Muscle of arm (tissue), 12 donors: ENCODE data around the gene CFAP54. TPM values are rescaled to one million over a fixed set of nuclear protein-coding genes. Genes with fewer than 3 reads are reported as not detected.

ENCODE experiments used
- DNase-seq: peaks from one replicate; pipeline ENCODE4 v3.0.0-alpha.2; 2013
- polyA plus RNA-seq, 12 donors: library from polyadenylated mRNA; unstranded; fragments of 120-200 nt; gene quantifications; one replicate each; pipeline ENCODE4 v1.2.1, GENCODE V29; 2013; ENCODE audit not compliant: insufficient read length in 12 of 12

CFAP54 gene
- polyA plus RNA-seq, 12 donors, result 0.16 to 1.2 (median 0.44) TPM; not detected in 2

DNA sequence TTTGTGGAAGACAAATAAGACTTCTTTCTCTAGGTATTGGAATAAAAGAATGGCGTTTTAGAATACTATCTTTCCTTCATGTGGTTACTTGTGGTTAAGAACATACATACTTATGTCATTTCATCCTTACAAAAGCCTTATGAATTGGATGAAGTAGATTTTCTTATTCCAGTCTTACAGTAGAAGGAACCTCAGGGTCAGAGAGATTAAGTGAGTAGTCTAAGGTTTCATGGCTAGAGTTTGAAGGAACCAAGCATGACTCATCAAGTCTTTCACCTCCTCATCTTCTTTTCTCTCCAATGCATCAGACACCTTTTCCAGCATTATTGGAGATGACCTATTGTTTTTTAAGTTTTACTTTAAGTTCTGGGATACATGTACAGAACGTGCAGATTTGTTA is 324.8 kb downstream of the CFAP54 start:
- no peak for DNase-seq

DNA sequence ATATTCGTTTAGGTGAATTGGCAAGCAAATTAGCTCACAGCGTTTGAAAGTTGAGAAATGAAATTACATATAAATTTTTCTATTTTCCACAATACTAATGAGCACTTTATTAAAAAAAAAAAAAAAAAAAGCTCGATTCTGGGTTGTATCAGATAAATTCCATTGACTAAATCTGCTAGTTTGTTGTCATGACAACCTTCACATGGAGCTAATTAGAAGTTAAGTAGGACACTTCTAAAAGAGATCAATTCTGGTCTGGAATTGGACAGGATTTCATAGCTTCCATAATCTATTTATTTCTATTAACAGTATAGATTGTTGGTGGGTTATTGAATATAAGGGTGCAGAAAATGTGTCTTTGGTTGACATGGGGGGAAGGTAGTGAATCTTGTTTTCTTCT is 332.2 kb downstream of the CFAP54 start:
- DNase-seq, result no peak

DNA sequence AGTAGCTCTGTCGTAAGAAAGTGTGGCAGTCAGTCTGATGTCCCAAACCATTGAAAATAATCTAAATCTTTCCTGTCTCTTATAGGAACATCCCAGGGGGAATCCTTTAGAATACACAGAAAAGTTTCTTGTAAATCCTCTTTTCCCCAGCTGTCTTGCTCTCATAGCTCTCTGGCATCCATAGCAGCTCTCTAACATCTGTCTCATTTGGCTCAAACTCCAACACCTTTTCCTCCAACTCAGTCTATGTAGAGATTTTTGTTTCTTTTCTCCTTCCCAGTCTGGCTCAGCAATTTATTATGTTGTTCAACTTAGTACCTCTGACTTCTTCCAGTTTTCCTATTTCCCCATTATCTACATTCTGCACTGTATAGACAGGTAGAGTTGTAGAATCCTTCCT is 333.3 kb downstream of the CFAP54 start:
- DNase-seq, result peak; percentile 38

DNA sequence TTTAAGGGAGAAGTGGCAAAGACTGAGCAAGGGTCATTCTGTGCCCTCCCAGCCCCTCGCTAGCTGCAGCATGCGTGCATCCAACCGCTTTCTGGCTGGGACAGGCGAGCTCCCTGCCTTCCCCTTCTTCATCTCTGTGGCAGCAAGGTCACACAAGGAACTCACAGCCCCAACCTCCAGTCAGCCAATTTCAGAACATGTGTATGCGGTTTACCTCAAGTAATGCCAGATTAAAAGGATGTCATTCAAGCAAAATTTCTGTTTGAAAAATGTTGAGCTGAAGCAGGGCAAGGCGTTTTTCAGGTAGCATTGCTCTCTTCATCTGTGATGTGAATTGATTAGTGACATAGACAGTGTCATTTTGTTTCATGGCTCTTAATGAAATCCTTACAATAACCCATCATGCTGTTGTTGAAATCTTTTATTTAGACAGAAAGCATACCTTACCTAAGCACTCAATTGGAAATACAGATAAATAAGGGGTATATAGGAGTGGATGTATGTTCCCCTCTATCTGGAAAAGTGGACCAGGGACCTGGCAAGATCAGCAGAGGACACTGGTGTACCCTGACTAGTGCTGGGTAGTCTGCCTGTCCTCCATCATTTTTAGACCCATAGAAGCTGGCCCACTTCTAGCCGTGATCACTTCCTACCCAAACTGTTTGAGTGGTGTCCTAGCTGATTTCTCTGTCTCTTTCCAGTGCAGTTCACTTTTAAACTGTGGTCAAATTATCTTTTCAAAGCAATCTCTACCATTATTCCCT is 334.9 kb downstream of the CFAP54 start:
- DNase-seq, result no peak

DNA sequence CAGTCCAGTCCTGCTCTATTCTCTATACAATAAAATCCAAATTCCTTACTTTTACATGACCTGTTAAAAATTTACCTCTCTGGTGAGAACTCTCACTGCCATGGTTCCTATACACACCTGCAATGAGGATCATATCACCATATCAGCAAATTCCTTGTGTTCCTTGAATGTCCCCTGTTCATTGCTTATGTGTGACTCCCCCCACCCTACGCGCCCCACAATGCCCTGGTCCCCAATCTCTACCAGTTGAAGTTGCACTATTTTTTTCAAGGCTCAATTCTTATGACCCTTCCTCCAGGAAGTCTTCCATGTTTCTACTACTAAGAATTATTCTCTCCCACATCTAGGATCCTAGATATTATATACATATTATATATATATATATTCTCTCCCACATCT is 335.5 kb downstream of the CFAP54 start:
- DNase-seq, result no peak

DNA sequence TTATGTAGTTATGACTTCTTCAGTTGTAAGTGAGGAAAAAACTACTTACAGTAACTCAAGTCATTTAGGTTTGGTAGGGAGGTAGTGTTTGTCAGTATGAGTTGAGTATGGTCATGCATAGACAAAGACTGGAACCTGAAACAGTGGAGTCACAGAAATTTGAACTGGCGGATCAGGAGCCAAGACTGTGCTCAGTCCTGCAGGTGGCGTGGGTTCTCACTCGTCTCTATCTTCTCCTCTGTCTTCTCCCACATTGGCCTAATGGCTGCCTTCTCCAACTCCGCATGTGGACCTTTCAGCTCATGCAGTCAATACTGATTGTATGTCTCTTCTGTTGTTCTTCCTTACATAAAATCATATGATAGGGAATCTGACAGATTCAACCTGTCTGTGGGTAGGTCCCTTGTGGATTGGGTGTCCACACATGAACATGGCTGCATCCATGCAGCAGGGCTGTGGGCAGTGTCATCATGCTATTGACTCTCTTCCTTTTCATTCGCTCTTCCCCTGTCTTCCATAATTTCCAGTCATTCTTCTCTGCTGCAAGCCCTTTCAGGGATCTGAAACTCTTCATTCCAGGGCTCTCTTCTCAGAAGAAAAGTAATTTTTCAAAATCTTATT is 338.9 kb downstream of the CFAP54 start:
- DNase-seq, result no peak

DNA sequence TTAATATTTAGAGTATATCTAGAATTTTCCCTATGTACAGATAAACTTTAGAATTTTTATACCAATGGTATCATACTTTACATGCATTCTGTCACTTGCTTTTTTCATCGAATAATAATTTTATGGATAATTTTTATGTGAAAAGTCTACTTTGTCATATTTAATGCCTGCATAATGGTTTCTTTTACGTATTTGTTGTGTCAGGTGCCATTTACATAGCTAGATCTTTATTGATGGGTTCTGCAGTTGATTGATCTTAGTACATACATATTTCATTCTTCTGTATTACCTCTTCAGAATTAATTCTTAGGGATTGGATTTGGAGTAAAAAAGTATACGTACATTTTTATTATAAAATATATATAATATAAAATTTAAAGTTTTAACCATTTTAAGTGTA is 340.0 kb downstream of the CFAP54 start:
- no peak for DNase-seq

DNA sequence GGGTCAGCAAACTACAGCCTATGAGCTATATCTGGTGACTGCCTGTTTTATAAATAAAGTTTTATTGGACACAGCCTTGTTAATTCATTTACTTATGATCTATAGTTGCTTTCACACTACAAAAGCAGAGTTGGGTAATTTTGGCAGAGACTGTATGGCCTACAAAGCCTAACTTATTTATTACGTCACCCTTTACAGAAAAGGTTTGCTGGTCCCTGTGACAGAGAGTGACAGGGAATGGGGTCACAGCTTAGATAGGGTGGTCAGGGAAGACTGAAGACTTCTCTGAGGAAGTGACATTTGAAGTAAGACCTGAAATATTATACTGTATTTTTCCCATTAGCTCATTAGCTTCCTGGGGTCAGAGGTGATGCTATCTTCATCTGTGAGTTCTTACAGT is 342.0 kb downstream of the CFAP54 start:
- no peak for DNase-seq

DNA sequence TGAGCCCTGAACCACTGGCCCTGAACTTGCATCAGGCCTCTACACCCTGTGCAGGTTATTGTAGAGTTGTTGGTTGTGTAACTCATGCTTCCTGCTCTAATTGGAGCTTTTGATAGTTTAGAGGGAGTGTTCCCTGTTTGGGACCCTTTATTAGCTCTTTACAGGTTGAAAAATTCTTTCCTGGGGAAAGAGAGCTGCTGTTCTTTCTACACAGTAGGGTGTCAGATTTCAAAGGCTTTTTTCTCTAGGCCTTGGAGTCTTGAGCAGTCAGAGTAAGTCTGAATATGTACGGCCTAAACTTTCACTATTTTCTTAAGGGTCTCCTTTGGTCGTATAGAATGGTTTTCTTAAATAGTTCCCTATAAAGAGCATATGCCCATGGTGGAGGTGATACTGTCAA is 356.9 kb downstream of the CFAP54 start:
- DNase-seq, result no peak

DNA sequence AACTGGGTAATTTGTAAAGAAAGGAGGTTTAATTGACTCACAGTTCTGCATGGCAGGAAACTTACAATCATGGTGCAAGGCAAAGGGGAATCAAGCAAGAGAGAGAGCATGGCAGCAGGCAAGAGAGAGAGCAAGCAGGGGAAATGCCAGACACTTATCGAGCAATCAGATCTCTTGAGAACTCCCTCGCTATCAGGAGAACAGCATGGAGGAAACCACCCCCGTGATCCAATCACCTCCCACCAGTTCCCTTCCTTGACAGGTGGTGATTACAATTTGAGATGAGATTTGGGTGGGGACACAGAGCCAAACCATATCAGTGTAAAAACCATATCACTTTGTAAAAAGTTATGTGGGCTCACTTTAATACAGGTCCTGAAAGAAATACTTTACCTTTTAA is 361.3 kb downstream of the CFAP54 start:
- no peak for DNase-seq

DNA sequence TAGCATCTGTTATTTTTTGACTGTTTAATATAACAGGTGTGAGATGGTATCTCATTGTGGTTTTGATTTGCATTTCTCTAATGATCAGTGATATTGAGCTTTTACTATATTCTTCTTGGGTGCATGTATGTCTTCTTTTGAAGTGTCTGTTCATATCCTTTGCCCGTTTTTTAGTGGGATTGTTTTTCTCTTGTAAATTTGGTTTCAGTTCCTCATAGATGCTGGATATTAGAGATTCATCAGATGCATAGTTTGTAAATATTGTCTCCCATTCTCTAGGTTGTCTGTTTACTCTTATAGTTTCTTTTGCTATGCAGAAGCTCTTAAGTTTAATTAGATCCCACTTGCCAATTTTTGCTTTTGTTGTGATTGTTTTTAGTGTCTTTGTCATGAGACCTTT is 368.8 kb downstream of the CFAP54 start:
- no peak for DNase-seq

DNA sequence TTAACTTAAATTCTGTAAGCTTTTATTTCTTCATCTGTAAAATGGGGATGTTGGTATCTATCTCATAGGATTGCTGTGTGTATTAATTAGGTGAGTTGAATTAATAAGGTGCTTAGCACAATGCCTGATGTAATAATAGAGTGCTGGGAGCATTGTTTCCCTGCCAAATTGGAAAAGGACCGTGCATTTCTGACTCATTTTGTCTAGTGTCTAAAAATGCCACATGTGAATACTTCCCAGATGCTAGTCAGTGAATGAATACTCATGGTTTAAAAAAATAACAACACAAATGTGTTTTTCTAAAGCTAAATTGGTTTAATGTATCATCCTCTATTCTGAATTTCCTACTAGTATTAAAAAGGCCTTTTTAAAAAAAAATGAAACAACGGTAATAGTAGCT is 372.3 kb downstream of the CFAP54 start:
- no peak for DNase-seq

DNA sequence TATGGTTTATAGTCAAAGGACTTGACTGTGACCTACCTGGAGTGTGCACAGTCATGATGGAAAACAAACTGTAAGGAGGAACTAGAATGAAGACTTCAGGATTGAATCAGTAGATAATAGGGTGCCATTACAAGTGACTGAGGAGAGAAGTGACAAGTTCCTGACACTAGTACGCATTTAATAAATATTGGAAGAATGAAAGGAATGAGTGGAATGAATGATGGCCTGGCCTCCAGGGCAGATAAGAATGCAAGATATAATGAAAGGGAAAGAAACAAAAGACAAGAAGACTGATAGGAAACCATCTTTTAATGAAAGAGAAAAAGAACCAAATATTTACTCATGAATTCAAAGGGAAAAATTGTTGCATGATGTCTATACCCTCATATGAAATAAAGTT is 372.9 kb downstream of the CFAP54 start:
- DNase-seq, result no peak

DNA sequence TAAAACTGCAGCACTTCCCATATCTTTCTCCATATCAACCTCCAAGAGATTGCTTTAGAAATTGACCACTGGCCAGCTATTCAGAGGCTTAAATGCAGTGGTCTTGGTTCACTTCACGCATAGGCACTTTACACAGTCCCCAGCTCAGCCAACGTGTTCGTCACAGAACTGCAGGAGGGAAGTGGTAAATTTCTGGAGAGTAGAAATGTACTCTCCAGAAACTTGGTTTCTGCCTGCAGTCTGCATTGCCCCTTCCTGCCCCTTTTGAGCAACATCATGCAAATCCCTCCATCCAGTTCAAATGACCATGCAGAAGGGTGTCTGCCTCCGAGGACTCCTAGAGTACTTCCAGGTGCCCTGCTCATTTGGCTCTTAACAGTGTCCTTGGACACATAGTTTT is 375.0 kb downstream of the CFAP54 start:
- no peak for DNase-seq

DNA sequence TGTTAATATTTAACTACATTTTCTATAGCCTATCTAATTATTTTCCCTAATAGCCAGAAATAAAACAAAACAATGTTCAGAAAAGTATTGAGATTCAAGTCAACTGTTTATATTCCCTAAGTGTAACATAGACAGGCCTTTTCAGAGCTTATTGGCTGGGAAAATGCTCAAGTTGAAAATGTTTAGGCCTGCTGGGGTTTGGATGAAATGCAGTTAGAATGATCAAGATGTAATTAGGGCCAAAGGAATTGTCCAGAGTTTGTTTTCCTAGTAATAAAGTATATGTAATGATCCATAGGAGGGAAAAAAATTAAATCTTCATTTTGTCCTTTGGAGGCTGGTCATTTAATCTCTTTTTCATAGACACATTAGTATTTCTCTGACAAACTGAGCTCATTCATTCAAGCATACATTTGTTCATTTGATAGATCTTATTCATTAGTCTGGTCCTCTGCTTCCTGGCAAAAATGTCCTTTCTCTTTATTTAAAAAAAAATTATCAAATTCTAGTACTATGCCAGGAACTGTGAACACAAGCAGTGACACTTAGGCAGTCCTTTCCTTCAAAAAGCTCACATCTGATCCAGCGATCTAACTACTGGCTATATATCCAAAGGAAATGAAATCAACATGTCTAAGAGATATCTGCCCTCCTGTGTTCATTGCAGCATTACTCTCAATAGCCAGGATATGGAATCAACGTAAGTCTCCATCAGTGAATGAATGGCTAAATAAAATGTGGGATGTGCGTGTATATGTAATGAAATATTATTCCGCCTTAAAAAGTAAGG is 377.6 kb downstream of the CFAP54 start:
- DNase-seq, result no peak

DNA sequence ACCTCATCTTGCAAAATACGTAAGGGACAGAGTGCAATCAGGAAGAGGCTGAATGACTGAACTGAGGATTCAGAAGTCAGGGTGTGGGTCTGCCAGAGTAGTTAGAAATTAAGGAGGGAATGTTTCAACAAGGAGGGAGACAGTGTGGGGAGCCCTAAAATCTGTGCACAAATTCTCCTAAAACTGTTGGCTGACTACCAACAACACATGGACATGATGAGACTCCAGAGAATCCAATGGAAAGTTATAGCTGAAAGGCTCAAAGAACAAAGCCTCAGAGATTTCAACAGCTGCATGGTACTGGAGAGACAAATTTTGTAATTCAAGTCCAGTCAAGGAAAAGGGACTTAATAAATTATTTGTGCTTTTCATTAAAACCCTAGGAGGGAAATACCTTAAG is 381.6 kb downstream of the CFAP54 start:
- peak; percentile 64 for DNase-seq

DNA sequence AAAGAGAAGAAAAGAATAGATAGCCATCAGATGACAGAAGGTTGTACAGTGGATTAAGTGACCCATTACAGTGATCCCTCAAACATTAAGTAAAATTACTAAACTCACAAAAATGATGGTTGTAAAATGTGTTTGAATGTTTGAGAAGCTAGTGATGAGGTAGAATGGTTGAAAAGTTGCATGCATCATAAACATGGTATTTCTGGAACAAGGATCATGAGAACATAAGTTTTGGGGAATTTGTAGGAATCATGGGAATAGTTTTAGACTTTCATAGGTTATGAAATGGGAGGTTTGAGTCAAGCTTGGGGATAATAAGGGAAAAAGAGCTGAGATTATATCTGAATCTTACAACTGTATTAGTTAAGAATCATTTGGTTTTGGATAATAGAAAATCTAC is 383.6 kb downstream of the CFAP54 start:
- DNase-seq, result no peak

DNA sequence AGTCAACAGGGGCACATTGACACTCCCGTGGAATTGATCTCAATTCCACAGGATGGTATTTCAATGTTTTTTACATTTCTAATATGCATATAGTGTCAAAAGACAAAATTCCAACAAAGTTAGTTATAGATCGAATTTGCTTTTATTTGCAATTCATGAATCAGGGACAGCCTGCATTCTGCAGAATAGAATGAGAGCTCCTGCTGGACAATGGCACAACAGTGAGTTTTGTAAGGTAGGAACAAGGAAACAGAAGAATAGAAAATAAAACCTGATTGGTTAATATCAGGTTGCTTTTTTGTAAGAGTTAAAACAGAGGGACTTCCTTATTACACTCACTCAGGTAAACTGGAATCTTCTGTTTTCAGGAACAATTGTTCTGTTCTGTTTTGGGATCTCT is 384.8 kb downstream of the CFAP54 start:
- DNase-seq, result no peak

DNA sequence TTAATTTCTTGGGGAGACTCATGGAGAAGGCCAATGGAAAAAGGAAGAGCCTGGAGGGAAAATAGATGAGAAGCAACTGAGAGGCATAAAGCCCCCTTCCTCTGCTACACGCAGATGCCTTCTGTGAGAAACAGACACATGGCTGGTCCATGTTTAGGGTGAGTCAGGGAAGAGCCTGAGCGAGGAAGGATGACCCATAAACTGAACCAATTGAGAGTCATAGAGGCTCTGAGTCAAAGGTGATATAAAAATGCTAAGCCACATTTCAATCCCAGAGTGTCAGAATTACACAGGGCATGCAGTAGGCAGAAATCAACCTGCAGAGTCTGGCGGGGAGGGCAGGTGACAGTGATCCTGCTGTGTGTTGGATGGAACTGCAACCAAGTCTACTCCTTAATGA is 387.6 kb downstream of the CFAP54 start:
- no peak for DNase-seq

DNA sequence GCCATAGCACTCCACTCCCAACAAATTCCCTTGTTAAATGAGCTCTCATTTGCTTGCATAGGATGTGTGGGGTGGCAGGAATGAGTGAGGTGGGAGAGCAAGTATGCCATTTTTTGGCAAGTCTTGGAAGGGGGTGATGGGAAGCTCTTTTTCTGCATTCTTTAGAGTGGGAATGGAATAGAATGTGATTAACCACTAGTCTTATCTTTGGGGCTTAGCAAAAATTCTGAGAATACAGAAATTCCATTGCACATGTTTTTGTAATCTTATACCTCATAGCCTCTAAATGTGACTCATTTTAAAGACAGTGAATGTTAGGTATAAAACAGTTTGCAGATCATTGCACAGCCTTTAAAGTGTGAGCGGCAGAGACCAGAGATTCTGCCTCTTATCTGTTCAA is 389.3 kb downstream of the CFAP54 start:
- no peak for DNase-seq

DNA sequence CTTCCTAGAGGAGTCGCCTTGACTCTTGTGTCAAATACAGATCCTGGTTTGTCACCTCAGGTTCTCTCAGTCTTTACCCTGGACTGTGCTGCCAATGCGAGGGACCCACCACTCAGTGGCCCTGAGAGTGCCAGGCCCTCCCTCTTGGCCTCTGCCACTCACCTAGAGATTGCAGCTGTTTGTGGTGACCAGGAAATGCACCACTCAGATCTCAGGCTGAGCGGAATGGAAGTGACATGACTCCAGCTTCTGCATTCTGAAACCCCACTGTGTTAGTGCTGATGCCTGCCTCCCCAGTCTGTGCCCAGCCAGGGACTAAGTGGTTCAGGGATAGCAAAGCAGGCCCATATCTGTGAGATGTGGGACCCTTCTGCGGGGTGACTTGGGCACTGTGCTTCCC is 389.9 kb downstream of the CFAP54 start:
- no peak for DNase-seq

DNA sequence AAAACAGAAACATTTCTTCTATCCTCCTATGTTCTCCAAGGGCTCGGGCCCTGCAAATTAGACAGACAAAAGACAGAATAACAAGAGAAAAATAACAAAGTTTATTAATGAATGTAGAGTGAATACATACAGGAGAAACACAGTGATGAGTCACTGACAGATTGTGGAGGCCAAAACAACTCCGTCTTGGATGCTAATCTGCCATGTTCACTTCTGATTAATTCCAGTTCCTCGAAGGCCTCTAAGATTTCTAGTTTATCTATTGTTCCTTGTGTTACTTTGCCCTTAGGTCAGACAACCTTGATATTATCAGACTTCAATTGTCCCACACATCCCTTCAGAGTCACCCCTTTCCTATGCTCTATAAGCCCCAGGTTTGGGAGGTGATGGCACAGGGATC is 390.8 kb downstream of the CFAP54 start:
- no peak for DNase-seq

DNA sequence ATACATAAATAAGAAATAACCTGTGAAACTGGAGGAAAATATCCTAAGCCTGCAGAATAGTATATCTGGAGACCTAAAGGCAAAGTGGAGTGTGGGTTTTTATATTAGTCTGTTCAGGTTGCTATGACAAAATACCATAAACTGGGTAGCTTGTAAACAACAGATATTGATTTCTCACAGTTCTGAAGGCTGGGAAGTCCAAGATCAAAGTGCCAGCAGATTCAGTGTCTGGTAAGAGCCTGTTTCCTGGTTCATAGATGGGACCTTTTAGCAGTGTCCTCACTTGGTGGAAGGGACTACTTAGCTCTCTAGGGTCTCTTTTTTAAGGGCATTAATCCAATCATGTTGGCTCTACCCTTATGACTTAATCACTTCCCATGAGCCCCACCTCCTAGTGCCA is 392.2 kb downstream of the CFAP54 start:
- no peak for DNase-seq
